Duodenal mucosa (tissue), 2 donors: Measurements from ENCODE around the gene IKZF5.

Source experiments
- H3K27ac ChIP-seq: one replicate; pipeline ENCODE4 v1.7.0; 2013; ENCODE audit warnings: low read depth, low read length
- H3K27me3 ChIP-seq, 2 donors: one replicate each; pipeline ENCODE4 v1.7.0; 2013; ENCODE audit warnings: low read length in 2 of 2, control low read depth in 1 of 2; ENCODE audit not compliant: insufficient read depth in 2 of 2, control insufficient read depth in 1 of 2
- H3K36me3 ChIP-seq, 2 donors: one replicate each; pipeline ENCODE4 v1.7.0; 2013; ENCODE audit warnings: low read length in 2 of 2, control low read depth in 1 of 2; ENCODE audit not compliant: insufficient read depth in 2 of 2, control insufficient read depth in 1 of 2
- H3K4me1 ChIP-seq, 2 donors: one replicate each; pipeline ENCODE4 v1.7.0; 2013; ENCODE audit warnings: low read length in 2 of 2, control low read depth in 1 of 2; ENCODE audit not compliant: insufficient read depth in 2 of 2, control insufficient read depth in 1 of 2
- H3K4me3 ChIP-seq, 2 donors: one replicate each; pipeline ENCODE4 v1.7.0; 2013; ENCODE audit warnings: low read length in 2 of 2, low read depth in 1 of 2
- H3K9ac ChIP-seq, 2 donors: one replicate each; pipeline ENCODE4 v1.7.0; 2013; ENCODE audit warnings: low read length in 2 of 2, low read depth in 1 of 2
- H3K9me3 ChIP-seq, 2 donors: one replicate each; pipeline ENCODE4 v1.7.0; 2013; ENCODE audit warnings: low read length in 2 of 2, control low read depth in 1 of 2; ENCODE audit not compliant: control insufficient read depth in 1 of 2

The IKZF5 gene

DNA sequence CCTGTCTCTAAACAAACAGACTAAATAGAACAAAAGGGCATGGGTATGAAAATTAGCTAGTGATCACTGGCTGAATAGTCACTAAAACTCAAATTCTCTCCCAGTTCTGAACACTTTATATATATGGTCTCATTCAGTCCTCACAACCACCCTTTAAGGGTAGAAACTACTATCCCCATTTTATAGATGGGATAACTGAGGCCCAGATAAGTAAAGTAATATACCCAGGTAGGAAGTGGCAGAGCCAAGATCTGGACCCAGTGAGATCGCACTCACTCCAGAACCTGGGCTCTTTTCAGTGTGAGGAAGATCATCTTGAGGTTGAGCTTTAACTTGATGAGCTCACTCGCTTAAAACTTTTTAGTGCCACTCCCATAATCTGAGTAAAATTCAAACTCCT is 23.9 kb downstream of the IKZF5 start:
- no peak overlapping the region for H3K9ac ChIP-seq
- H3K27ac ChIP-seq: no peak overlapping the region
- H3K4me1 ChIP-seq: peaks cover 7 to 8% of the 10 kb centered on the region in 2 donors
- no peaks in the 10 kb centered on the region for H3K27me3 ChIP-seq
- H3K9me3 ChIP-seq: no peaks in the 10 kb centered on the region
- no peak overlapping the region for H3K4me3 ChIP-seq
- peaks cover 0 to 3% of the 10 kb centered on the region in 2 donors for H3K36me3 ChIP-seq

GRCh38 chr10:122983898-122984297 is 24.7 kb downstream of the IKZF5 start:
- Histone ChIP-seq H3K27me3 (no peaks in the 10 kb centered on the region), H3K9me3 (no peaks in the 10 kb centered on the region), H3K27ac (no peak overlapping the region), H3K4me3 (no peak overlapping the region), H3K36me3 (peaks cover 0 to 3% of the 10 kb centered on the region in 2 donors), H3K4me1 (peaks cover 8 to 9% of the 10 kb centered on the region in 2 donors), H3K9ac (no peak overlapping the region)

- H3K27ac ChIP-seq: no peak overlapping the region
- peak overlapping the region in 1 of 2 donors; percentile 9 for H3K9ac ChIP-seq
- peak overlapping the region; percentile 81 to 85 for H3K4me3 ChIP-seq
Measured at GRCh38 chr10:122981066-122981464, 27.5 kb downstream of the IKZF5 start.

DNA sequence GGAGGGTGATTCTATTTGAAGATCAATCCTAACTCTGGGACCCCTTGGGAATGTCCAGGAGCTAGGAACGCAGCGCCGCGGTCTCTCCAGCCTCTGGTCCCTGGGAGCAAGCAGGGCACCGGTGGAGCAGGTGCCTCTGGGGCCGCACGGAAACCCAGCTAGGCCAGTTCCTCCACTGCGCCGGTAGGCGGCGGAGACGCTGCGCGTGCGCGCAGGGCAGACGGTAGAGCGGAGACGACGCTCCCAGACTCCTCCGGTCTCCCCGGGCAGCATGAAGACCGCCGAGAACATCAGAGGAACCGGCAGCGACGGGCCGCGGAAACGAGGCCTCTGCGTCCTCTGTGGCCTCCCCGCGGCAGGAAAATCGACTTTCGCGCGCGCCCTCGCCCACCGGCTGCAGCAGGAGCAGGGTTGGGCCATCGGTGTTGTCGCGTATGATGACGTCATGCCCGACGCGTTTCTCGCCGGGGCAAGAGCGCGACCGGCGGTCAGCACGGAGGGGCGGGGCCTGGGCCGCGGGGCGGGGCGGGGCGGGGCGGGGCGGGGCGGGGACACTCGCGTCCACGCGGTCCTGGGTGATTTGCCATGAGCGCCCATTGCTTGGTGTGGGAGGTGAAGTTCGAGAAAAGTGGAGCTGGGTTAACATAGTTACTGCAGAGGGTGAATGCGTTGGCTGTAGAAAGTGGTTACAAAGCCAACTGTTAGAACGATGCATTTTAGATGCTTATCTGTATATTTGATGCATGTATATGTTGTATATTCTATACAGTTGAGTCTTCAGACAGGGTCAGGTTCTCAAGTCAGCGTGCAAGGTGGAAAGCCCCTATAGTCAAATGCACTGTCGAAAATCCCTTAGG is 28.2 kb downstream of the IKZF5 start, which contains the start of gene PSTK:
Gene PSTK, plus strand, starts transcription at position 193 of the 857 bp plus-strand sequence. Its CDS starts 79 bp downstream, at position 272.
- Histone ChIP-seq H3K27me3 (peaks cover 0 to 5% of the 10 kb centered on the region in 2 donors), H3K36me3 (no peaks in the 10 kb centered on the region), H3K9me3 (no peaks in the 10 kb centered on the region), H3K4me1 (peaks cover 8 to 9% of the 10 kb centered on the region in 2 donors), H3K27ac (peak within 1 kb of the TSS; percentile 97), H3K4me3 (peak within 1 kb of the TSS; percentile 81 to 85), H3K9ac (peak within 1 kb of the TSS; percentile 72 to 89)

More at GRCh38 chr10:122981066-122981464, 27.5 kb downstream of the IKZF5 start:
- Histone ChIP-seq H3K4me1 (peaks cover 8 to 9% of the 10 kb centered on the region in 2 donors), H3K9me3 (no peaks in the 10 kb centered on the region), H3K27me3 (peaks cover 0 to 5% of the 10 kb centered on the region in 2 donors), H3K36me3 (no peaks in the 10 kb centered on the region)

- H3K27ac ChIP-seq: no peak overlapping the region
- H3K27me3 ChIP-seq: peaks cover 0 to 5% of the 10 kb centered on the region in 2 donors
- H3K9ac ChIP-seq: no peak overlapping the region
- no peaks in the 10 kb centered on the region for H3K36me3 ChIP-seq
- H3K9me3 ChIP-seq: no peaks in the 10 kb centered on the region
- H3K4me3 ChIP-seq: no peak overlapping the region
- H3K4me1 ChIP-seq: peaks cover under 1% of the 10 kb centered on the region in 2 donors
Measured at GRCh38 chr10:122974543-122975064, 34.0 kb downstream of the IKZF5 start.

DNA sequence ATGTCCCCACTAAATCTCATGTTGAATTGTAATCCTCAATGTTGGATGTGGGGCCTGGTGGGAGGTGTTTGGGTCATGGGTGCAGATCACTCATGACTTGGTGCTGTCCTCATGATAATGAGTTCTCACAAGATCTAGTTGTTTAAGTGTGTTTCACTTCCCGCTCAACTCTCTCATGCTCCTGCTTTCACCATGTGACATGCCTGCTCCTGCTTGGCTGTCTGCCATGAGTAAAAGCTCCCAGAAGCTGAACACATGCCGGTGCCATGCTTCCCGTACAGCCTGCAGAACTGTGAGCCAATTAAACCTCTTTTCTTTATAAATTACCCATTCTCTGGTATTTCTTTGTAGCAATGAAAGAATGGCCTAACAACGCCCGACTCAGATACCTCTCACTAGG is 34.6 kb downstream of the IKZF5 start:
- no peaks in the 10 kb centered on the region for H3K9me3 ChIP-seq
- H3K9ac ChIP-seq: no peak overlapping the region
- H3K27ac ChIP-seq: no peak overlapping the region
- no peaks in the 10 kb centered on the region for H3K4me1 ChIP-seq
- no peak overlapping the region for H3K4me3 ChIP-seq
- peaks cover 0 to 5% of the 10 kb centered on the region in 2 donors for H3K27me3 ChIP-seq
- no peaks in the 10 kb centered on the region for H3K36me3 ChIP-seq

- Histone ChIP-seq H3K4me3 (no peak overlapping the region), H3K27me3 (no peaks in the 10 kb centered on the region), H3K9me3 (peaks cover 4 to 10% of the 10 kb centered on the region in 2 donors), H3K4me1 (no peaks in the 10 kb centered on the region), H3K36me3 (no peaks in the 10 kb centered on the region), H3K9ac (no peak overlapping the region), H3K27ac (no peak overlapping the region)
Measured at GRCh38 chr10:122968698-122969097, 39.9 kb downstream of the IKZF5 start.

DNA sequence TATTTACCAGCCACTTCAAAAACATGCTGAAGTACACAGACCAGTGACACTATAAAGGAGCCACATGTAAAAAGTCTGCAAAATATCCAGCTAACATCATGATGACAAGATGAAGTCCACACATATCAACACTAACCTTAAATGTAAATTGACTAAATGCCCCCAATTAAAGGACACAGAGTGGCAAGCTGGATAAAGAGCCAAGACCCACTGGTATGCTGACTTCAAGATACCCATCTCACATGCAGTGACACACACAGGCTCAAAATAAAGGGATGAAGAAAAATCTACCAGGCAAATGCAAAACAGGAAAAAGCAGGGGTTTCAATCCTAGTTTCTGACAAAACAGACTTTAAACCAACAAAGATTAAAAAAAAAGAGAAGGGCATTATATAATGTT is 41.7 kb downstream of the IKZF5 start:
- H3K9ac ChIP-seq: no peak overlapping the region
- peaks cover 4 to 10% of the 10 kb centered on the region in 2 donors for H3K9me3 ChIP-seq
- no peaks in the 10 kb centered on the region for H3K36me3 ChIP-seq
- H3K27me3 ChIP-seq: no peaks in the 10 kb centered on the region
- no peaks in the 10 kb centered on the region for H3K4me1 ChIP-seq
- H3K4me3 ChIP-seq: no peak overlapping the region
- no peak overlapping the region for H3K27ac ChIP-seq

GRCh38 chr10:122962405-122962804 is 46.2 kb downstream of the IKZF5 start:
- Histone ChIP-seq H3K36me3 (no peaks in the 10 kb centered on the region), H3K27me3 (no peaks in the 10 kb centered on the region), H3K9me3 (peaks cover 4 to 8% of the 10 kb centered on the region in 2 donors), H3K27ac (no peak overlapping the region), H3K4me3 (no peak overlapping the region), H3K4me1 (no peaks in the 10 kb centered on the region), H3K9ac (no peak overlapping the region)

GRCh38 chr10:122957474-122957873 is 51.1 kb downstream of the IKZF5 start:
- Histone ChIP-seq H3K36me3 (no peaks in the 10 kb centered on the region), H3K4me3 (no peak overlapping the region), H3K27ac (no peak overlapping the region), H3K27me3 (no peaks in the 10 kb centered on the region), H3K4me1 (peaks cover 11 to 18% of the 10 kb centered on the region in 2 donors), H3K9me3 (peaks cover 0 to 3% of the 10 kb centered on the region in 2 donors), H3K9ac (no peak overlapping the region)
